GM12873 (cell line): ENCODE measurements around the gene ZNF639.

ENCODE experiments used
- CTCF ChIP-seq: IDR thresholded peaks from 2 replicates; pipeline ENCODE4 v1.5.1; 2012; ENCODE audit warnings: low read depth, mild to moderate bottlenecking, moderate library complexity, low read length, control low read depth; ENCODE audit not compliant: insufficient read depth; ENCODE audit errors: missing control alignments

Gene ZNF639

GRCh38 chr3:179281825-179282224 is 41.0 kb upstream of the ZNF639 start:
- no peak for TF ChIP-seq CTCF

GRCh38 chr3:179286331-179286730 is 36.5 kb upstream of the ZNF639 start:
- TF ChIP-seq CTCF: no peak

- no peak for TF ChIP-seq CTCF
Observed at GRCh38 chr3:179288845-179289244, 34.0 kb upstream of the ZNF639 start.

- no peak for TF ChIP-seq CTCF
Observed at GRCh38 chr3:179289295-179289694, 33.5 kb upstream of the ZNF639 start.

- TF ChIP-seq CTCF: no peak
Observed at GRCh38 chr3:179292450-179292849, 30.4 kb upstream of the ZNF639 start.

- TF ChIP-seq CTCF: no peak
Observed at GRCh38 chr3:179297971-179298725, 24.7 kb upstream of the ZNF639 start.

- TF ChIP-seq CTCF: no peak
Observed at GRCh38 chr3:179299316-179299715, 23.5 kb upstream of the ZNF639 start.
